ENCODE data around the gene DHRSX.
"Not testable (repeated sequence)": the region's sequence is repeated elsewhere in the genome, so short reads cannot be mapped to it uniquely, and the experiment has no call there.

DHRSX gene

DNA sequence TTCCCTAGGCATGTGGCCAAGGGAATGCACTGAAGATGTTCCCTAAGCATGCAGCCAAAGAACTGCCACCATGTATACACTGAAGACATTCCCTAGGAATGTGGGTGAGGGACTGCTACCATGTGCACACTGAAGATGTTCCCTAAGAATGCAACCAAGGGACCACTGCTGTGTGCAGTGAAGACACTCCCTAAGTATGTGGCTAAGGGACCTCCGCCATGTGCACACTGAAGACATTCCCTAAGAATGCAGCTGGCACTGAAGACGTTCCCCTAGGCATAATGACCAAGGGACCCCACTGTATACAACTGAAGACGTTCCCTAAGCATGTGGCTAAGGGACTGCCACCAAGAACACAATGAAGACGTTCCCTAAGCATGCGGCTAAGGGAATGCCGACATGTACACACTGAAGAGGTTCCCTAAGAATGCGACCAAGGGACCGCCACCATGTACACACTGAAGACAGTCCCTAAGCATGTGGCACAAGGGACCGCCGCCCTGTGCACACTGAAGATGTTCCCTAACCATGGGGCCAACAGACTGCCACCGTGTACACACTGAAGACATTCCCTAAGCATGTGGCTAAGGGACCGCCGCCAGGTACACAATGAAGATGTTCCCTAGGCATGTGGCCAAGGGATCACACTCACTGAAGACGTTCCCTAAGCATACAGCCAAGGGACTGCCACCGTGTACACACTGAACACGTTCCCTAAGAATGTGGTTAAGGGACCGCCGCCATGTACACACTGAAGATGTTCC lies 25.6 kb downstream of the DHRSX start:
- no peak for DNase-seq (ENCODE audit: low read depth)

- DNase-seq (ENCODE audit: low read depth): no peak
These were observed 26.4 kb downstream of the DHRSX start for GRCh38 chrX:2474280-2474962.

- DNase-seq (ENCODE audit: low read depth): not testable (repeated sequence)
These were observed 27.7 kb downstream of the DHRSX start for GRCh38 chrX:2473064-2473463.

GRCh38 chrX:2471641-2472040 lies 29.1 kb downstream of the DHRSX start:
- no peak for DNase-seq (ENCODE audit: low read depth)

DNA sequence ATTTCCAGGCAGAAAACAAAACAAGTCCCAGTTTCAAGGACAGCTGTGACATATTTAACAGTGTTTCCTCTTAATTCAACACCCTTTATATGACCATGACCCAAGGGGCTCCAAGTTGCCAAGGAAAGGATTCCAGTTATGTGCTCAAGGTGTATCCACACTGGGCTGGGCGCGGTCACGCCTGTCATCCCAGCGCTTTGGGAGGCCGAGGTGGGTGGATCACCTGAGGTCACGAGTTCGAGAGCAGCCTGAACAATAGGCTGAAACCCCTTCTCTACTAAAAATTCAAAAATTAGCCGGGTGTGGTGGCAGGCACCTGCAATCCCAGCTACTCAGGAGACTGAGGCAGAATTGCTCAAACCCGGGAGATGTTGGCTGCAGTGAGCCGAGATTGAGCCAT lies 29.6 kb downstream of the DHRSX start:
- not testable (repeated sequence) for DNase-seq (ENCODE audit: low read depth)

DNA sequence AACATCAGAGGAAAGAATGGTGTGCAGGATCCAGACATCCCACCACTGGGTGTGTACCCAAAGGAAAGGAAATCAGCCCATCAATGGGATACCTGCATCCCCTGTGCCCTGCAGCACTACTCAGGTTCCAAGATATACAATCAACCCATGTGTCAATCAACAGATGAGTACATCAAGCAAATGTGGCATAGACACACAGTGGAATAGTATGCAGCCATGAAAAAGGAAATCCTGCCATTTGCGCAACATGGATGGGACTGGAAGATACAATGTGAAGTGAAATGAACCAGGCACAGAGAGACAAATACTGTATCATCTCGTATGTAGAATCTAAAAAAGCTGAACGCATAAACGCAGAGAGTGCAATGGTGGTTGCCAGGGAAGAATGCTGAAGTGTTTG lies 30.9 kb downstream of the DHRSX start:
- not testable (repeated sequence) for DNase-seq (ENCODE audit: low read depth)

DNA sequence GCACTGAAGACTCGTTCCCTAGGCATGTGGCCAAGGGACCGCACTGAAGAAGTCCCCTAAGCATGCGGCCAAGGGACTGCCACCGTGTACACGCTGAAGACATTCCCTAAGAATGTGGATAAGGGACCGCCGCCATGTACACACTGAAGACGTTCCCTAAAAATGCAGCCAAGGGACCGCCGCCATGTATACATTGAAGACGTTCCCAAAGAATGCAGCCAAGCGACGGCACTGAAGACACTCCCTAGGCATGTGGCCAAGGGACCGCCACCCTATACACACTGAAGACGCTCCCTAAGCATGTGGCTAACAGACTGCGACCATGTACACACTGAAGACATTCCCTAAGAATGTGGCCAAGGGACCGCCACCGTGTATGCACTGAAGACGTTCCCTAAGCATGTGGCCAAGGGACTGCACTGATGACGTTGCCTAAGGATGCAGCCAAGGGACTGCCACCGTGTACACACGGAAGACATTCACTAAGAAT lies 31.5 kb downstream of the DHRSX start:
- no peak for DNase-seq (ENCODE audit: low read depth)

GRCh38 chrX:2468261-2469195 lies 32.2 kb downstream of the DHRSX start:
- DNase-seq (ENCODE audit: low read depth): no peak

GRCh38 chrX:2466876-2467656 lies 33.7 kb downstream of the DHRSX start:
- DNase-seq (ENCODE audit: low read depth): no peak

DNA sequence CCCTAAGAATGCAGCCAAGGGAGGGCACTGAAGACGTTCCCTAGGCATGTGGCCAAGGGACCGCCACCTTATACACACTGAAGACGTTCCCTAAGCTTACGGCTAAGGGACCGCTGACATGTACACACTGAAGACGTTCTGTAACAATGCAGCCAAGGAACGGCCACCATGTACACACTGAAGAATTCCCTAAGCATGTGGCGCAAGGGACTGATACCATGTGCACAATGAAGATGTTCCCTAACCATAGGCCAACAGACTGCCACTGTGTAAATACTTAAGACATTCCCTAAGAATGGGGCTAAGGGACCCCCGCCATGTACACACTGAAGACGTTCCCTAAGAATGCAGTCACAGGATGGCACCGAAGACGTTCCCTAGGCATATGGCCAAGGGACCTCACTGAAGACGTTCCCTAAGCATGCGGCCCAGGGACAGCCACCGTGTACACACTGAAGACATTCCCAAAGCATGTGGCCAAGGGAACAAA lies 36.1 kb downstream of the DHRSX start:
- DNase-seq (ENCODE audit: low read depth): no peak

DNA sequence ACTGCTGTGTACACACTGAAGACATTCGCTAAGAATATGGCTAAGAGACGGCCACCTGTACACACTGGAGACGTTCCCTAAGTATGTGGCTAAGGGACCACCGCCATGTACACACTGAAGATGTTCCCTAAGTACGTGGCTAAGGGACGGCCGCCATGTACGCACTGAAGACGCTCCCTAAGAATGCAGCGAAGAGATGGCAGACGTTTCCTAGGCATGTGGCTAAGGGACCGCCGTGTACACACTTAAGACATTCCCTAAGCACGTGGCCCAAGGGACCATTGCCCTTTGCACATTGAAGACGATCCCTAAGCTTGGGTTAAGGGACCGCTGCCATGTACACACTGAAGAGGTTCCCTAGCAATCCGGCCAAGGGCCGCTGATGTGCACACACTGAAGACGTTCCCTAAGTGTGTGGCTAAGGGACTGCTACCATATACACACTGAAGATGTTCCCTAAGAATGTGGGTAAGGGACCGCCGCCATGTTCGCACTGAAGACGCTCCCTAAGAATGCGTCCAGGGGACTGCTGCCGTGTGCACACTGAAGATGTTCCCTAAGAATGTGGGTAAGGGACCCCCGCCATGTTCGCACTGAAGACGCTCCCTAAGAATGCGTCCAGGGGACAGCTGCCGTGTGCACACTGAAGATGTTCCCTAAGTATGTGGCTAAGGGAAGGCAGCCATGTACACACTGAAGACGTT lies 36.7 kb downstream of the DHRSX start:
- no peak for DNase-seq (ENCODE audit: low read depth)

DNA sequence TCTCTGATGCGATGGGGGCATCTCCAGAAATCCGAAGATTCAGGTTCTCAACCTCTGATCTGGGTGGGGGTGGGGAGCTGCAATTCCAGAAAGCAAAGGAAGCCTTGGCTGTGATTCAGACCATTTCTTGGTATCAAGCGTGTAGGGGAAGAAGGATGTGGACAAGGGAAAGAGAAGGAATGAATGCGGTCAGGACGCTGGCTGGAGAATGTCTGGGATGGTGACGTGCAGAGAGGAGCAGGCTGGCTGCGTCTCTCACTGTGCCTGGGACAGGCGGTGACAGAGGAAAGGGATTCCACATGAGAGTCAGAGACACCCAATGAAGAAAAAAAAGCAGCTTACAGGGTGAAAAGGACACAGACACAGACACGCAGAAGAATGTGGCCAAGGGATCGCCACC lies 37.3 kb downstream of the DHRSX start:
- DNase-seq (ENCODE audit: low read depth): not testable (repeated sequence)

GRCh38 chrX:2462780-2463179 lies 38.0 kb downstream of the DHRSX start:
- DNase-seq (ENCODE audit: low read depth): no peak

DNA sequence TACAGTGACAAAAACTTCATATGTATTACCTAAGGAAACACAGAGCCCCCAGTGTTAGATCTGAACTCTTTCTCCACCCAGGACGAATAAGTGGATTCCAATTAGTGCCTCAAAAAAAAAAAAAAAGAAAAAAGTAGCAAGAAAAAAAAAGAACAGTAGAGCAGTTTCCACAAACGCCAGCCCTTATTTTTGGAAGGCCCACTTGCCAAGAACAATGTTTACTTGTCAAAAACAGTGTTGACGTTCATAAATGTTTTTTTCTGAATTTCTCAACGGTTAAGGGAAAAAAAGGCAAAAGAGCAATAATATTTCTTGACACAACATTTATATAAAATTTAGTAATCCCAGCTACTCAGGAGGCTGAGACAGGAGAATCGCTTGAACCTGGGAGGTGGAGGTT lies 38.7 kb downstream of the DHRSX start:
- DNase-seq (ENCODE audit: low read depth): no peak

GRCh38 chrX:2461711-2462016 lies 39.1 kb downstream of the DHRSX start:
- DNase-seq (ENCODE audit: low read depth): no peak

- DNase-seq (ENCODE audit: low read depth): not testable (repeated sequence)
These were observed 39.7 kb downstream of the DHRSX start for GRCh38 chrX:2460821-2461710.

GRCh38 chrX:2460048-2460447 lies 40.7 kb downstream of the DHRSX start:
- not testable (repeated sequence) for DNase-seq (ENCODE audit: low read depth)

DNA sequence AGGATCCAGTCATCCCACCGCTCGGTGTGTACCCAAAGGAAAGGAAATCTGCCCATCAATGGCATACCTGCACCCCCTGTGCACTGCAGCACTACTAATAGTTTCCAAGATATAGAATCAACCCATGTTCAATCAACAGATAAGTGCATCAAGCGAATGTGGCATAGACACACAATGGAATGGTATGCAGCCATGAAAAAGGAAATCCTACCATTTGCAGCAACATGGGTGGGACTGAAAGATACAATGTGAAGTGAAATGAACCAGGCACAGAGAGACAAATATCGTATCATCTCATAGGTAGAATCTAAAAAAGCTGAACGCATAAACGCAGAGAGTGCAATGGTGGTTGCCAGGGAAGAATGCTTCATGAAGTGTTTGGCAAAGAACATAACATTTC lies 42.5 kb downstream of the DHRSX start:
- DNase-seq (ENCODE audit: low read depth): no peak

- no peak for DNase-seq (ENCODE audit: low read depth)
These were observed 43.3 kb downstream of the DHRSX start for GRCh38 chrX:2457289-2458133.
